NCI-H2107 treated with DMSO at 0.1 percent for 48 hours (cell line): Measurements from ENCODE around the gene TTC23.

Experiments used
- DNase-seq: peaks from one replicate; lab custom pipeline; 2025; ENCODE audit not compliant: unreplicated experiment; lab: John Stamatoyannopoulos, UW

TTC23 gene

GRCh38 chr15:99090011-99090699, 159.2 kb downstream of the TTC23 start:
- DNase-seq, result no peak

DNA sequence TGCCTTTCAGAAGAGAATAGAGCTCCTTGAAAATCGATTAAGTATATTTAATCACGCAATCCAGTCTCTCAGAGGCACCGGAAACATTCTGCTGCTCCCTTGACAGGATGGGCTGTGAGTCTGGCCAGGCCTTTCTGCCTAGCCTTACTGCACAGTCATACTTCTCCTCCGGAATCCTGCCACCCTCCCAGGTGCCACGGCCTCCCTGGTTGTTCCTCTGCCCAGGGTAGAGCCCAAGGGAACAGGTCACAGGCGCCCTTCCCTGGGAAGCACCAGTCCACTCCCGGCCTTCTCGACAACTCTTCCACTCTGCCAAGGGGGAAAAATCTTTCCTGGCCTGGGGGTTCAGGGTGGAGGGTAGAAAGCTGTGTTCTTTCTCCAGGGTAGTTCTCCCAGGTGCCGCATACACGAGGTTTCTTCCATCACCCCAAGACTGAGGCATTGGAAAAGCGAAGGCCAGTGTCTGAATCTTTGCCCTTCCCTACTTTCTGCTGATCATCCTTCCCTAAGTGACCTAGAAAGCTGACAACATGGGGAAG, 161.9 kb downstream of the TTC23 start:
- no peak for DNase-seq

DNA sequence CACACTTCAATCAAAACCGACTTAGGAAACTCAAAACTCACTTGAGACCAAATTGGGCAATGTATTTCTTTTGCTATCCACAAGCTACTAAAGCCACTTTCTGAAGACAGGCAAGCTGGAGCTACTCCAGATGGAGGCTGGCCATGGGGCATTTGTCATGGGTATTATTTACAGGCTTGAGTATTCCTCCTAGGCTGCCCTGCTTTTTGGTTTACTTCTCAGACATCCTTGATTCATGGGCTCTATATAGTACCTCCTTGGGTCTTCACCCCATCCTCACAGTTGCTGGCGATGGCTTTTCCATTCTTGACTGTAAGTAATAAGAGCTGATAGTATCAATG, 163.1 kb downstream of the TTC23 start:
- no peak for DNase-seq
